ENCODE results near the gene MYNN.

Gene MYNN

DNA sequence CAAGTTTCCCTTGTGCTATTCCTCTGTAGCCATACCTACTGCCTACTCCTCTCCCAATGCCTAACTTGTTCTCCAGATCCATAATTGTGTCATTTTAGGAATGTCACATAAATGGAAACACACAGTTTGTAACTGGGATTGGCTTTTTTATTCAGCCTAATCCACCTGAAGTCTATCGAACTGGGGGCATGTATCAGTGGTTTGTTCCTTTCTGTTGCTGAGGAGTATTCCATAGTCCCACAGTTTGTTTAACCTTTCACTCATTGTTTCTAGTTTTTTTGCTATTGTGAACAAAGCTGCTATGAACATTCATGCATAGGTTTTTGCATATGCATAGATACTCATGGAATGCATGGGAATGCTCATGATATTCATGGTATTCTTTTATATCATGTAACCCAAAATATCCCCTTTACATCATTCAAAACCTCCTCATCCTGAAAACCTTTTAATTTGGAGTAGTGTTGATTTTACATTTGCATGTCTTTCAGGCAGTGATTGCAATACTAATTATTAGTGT lies 65.4 kb downstream of the MYNN start:
- TF ChIP-seq, protein P1, sequence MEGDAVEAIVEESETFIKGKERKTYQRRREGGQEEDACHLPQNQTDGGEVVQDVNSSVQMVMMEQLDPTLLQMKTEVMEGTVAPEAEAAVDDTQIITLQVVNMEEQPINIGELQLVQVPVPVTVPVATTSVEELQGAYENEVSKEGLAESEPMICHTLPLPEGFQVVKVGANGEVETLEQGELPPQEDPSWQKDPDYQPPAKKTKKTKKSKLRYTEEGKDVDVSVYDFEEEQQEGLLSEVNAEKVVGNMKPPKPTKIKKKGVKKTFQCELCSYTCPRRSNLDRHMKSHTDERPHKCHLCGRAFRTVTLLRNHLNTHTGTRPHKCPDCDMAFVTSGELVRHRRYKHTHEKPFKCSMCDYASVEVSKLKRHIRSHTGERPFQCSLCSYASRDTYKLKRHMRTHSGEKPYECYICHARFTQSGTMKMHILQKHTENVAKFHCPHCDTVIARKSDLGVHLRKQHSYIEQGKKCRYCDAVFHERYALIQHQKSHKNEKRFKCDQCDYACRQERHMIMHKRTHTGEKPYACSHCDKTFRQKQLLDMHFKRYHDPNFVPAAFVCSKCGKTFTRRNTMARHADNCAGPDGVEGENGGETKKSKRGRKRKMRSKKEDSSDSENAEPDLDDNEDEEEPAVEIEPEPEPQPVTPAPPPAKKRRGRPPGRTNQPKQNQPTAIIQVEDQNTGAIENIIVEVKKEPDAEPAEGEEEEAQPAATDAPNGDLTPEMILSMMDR (IDR thresholded peaks at IDR 0.05; ENCODE audit: low read depth, low read length), result no peak
- H3K4me3 ChIP-seq (replicated peaks in 1 of 2; ENCODE audit: low read depth in 2 of 2, low read length in 2 of 2), result no peak overlapping the region
- no peak for DNase-seq (ENCODE audit: low read depth in 2 of 2)

Measured in cardiac fibroblast (primary cell).